ENCODE measurements around the gene MAST4. TPM values are rescaled to one million over a fixed set of nuclear protein-coding genes. Genes with fewer than 3 reads are reported as not detected.

MAST4 gene
- total RNA-seq, 1 donor from 2014 or later, result 22.3 TPM

- Histone ChIP-seq H3K4me3 (ENCODE audit: insufficient read depth, low read depth, low read length) (no peak overlapping the region), H3K4me2 (ENCODE audit: low read length) (no peak overlapping the region), H3K79me2 (ENCODE audit: insufficient read depth, low read length) (no peaks in the 10 kb centered on the region), H2AFZ (ENCODE audit: low read depth, low read length) (no peak overlapping the region), H3K27ac (ENCODE audit: low read depth, low read length) (no peak overlapping the region), H3K9me3 (ENCODE audit: insufficient read depth, low read depth, low read length) (no peaks in the 10 kb centered on the region), H4K20me1 (ENCODE audit: insufficient read depth, low read length) (no peaks in the 10 kb centered on the region), H3K27me3 (ENCODE audit: insufficient read depth, low read length) (no peaks in the 10 kb centered on the region), H3K4me1 (ENCODE audit: insufficient read depth, low read length) (peaks cover 4% of the 10 kb centered on the region), H3K9ac (ENCODE audit: low read length) (no peak overlapping the region), H3K36me3 (ENCODE audit: insufficient read depth, low read length) (no peaks in the 10 kb centered on the region)
- H3K27ac Mint-ChIP-seq (ENCODE audit: unreplicated experiment), result no peak overlapping the region
- H3K36me3 Mint-ChIP-seq (ENCODE audit: low read depth, unreplicated experiment), result no peaks in the 10 kb centered on the region
- FAIRE-seq (no peak), DNase-seq (ENCODE audit: low read depth) (no peak)
- H3K27me3 Mint-ChIP-seq (ENCODE audit: low read depth, unreplicated experiment), result no peaks in the 10 kb centered on the region
- peaks cover 5% of the 10 kb centered on the region for H3K9me3 Mint-ChIP-seq (ENCODE audit: unreplicated experiment)
- peaks cover 10% of the 10 kb centered on the region for H3K4me1 Mint-ChIP-seq (ENCODE audit: low read depth, unreplicated experiment)
- no peak for TF ChIP-seq CTCF (IDR thresholded peaks at IDR 0.05; ENCODE audit: insufficient read depth, low read depth, low read length)
- TF ChIP-seq EZH2 (IDR thresholded peaks at IDR 0.05; ENCODE audit: insufficient read depth, low read length), result no peak
- H3K4me3 Mint-ChIP-seq (ENCODE audit: unreplicated experiment), result no peak overlapping the region
These were observed 617.8 kb downstream of the MAST4 start for GRCh38 chr5:67214036-67214435.

GRCh38 chr5:67214707-67215447 lies 618.7 kb downstream of the MAST4 start:
- FAIRE-seq, result no peak
- no peak for DNase-seq (ENCODE audit: low read depth)
- Mint-ChIP-seq H3K36me3 (ENCODE audit: low read depth, unreplicated experiment) (no peaks in the 10 kb centered on the region), H3K4me1 (ENCODE audit: low read depth, unreplicated experiment) (peaks cover 9% of the 10 kb centered on the region), H3K9me3 (ENCODE audit: unreplicated experiment) (peaks cover 5% of the 10 kb centered on the region), H3K27me3 (ENCODE audit: low read depth, unreplicated experiment) (no peaks in the 10 kb centered on the region), H3K27ac (ENCODE audit: unreplicated experiment) (no peak overlapping the region), H3K4me3 (ENCODE audit: unreplicated experiment) (no peak overlapping the region)
- no peak for TF ChIP-seq EZH2 (IDR thresholded peaks at IDR 0.05; ENCODE audit: insufficient read depth, low read length)
- Histone ChIP-seq H4K20me1 (ENCODE audit: insufficient read depth, low read length) (no peaks in the 10 kb centered on the region), H2AFZ (ENCODE audit: low read depth, low read length) (no peak overlapping the region), H3K9me3 (ENCODE audit: insufficient read depth, low read depth, low read length) (no peaks in the 10 kb centered on the region), H3K27ac (ENCODE audit: low read depth, low read length) (no peak overlapping the region), H3K36me3 (ENCODE audit: insufficient read depth, low read length) (no peaks in the 10 kb centered on the region), H3K27me3 (ENCODE audit: insufficient read depth, low read length) (no peaks in the 10 kb centered on the region), H3K4me3 (ENCODE audit: insufficient read depth, low read depth, low read length) (no peak overlapping the region), H3K4me2 (ENCODE audit: low read length) (no peak overlapping the region), H3K9ac (ENCODE audit: low read length) (no peak overlapping the region), H3K79me2 (ENCODE audit: insufficient read depth, low read length) (no peaks in the 10 kb centered on the region), H3K4me1 (ENCODE audit: insufficient read depth, low read length) (peaks cover 2% of the 10 kb centered on the region)

GRCh38 chr5:67215519-67216471 lies 619.6 kb downstream of the MAST4 start:
- TF ChIP-seq EZH2 (IDR thresholded peaks at IDR 0.05; ENCODE audit: insufficient read depth, low read length) (no peak), CTCF (IDR thresholded peaks at IDR 0.05; ENCODE audit: insufficient read depth, low read depth, low read length) (no peak)
- no peak for FAIRE-seq
- no peaks in the 10 kb centered on the region for H4K20me1 ChIP-seq (ENCODE audit: insufficient read depth, low read length)
- H3K27ac ChIP-seq (ENCODE audit: low read depth, low read length), result no peak overlapping the region
- peaks cover 5% of the 10 kb centered on the region for H3K9me3 Mint-ChIP-seq (ENCODE audit: unreplicated experiment)
- no peak overlapping the region for H3K4me3 Mint-ChIP-seq (ENCODE audit: unreplicated experiment)
- H3K4me3 ChIP-seq (ENCODE audit: insufficient read depth, low read depth, low read length), result no peak overlapping the region
- no peaks in the 10 kb centered on the region for H3K27me3 ChIP-seq (ENCODE audit: insufficient read depth, low read length)
- peaks cover 2% of the 10 kb centered on the region for H3K4me1 ChIP-seq (ENCODE audit: insufficient read depth, low read length)
- peak overlapping the region; percentile 13 for H2AFZ ChIP-seq (ENCODE audit: low read depth, low read length)
- H3K36me3 Mint-ChIP-seq (ENCODE audit: low read depth, unreplicated experiment), result no peaks in the 10 kb centered on the region
- DNase-seq (ENCODE audit: low read depth), result no peak
- H3K27ac Mint-ChIP-seq (ENCODE audit: unreplicated experiment), result no peak overlapping the region
- H3K4me2 ChIP-seq (ENCODE audit: low read length), result peak overlapping the region; percentile 41
- H3K4me1 Mint-ChIP-seq (ENCODE audit: low read depth, unreplicated experiment), result peaks cover 9% of the 10 kb centered on the region
- no peaks in the 10 kb centered on the region for H3K79me2 ChIP-seq (ENCODE audit: insufficient read depth, low read length)
- no peaks in the 10 kb centered on the region for H3K9me3 ChIP-seq (ENCODE audit: insufficient read depth, low read depth, low read length)
- no peaks in the 10 kb centered on the region for H3K27me3 Mint-ChIP-seq (ENCODE audit: low read depth, unreplicated experiment)
- H3K9ac ChIP-seq (ENCODE audit: low read length), result no peak overlapping the region
- no peaks in the 10 kb centered on the region for H3K36me3 ChIP-seq (ENCODE audit: insufficient read depth, low read length)
